HepG2 (cell line): ENCODE measurements around the gene SLC23A2. TPM values are rescaled to one million over a fixed set of nuclear protein-coding genes. Genes with fewer than 3 reads are reported as not detected.

Experiments used
- ATAD3A ChIP-seq: sonication (generic); formaldehyde crosslinking; IDR thresholded peaks from 2 replicates; pipeline ENCODE4 v1.4.0; 2020; ENCODE audit warnings: missing genetic modification reagents
- ATF1 ChIP-seq: IDR thresholded peaks from 2 replicates; pipeline ENCODE4 v1.6.1; 2016; ENCODE audit warnings: mild to moderate bottlenecking, control low read depth
- CC2D1A ChIP-seq: sonication (generic); formaldehyde crosslinking; IDR thresholded peaks from 2 replicates; pipeline ENCODE4 v1.8.1; 2023; ENCODE audit warnings: mild to moderate bottlenecking, missing genetic modification reagents
- EEA1 ChIP-seq: sonication (generic); formaldehyde crosslinking; IDR thresholded peaks from 2 replicates; pipeline ENCODE4 v1.5.1; 2020; ENCODE audit warnings: mild to moderate bottlenecking, missing genetic modification reagents, borderline replicate concordance
- ELF1 ChIP-seq: sonication (generic); formaldehyde crosslinking; IDR thresholded peaks from 2 replicates; pipeline ENCODE4 v1.4.0; 2020; ENCODE audit warnings: missing genetic modification reagents
- HNRNPLL ChIP-seq: fragments of 200-400 bp; formaldehyde crosslinking; IDR thresholded peaks from 2 replicates; pipeline ENCODE4 v1.6.1; 2017; ENCODE audit warnings: mild to moderate bottlenecking, low read depth, low read length; ENCODE audit not compliant: poor library complexity, severe bottlenecking
- IRF1 ChIP-seq: sonication (generic); formaldehyde crosslinking; IDR thresholded peaks from 2 replicates; pipeline ENCODE4 v1.4.0; 2020; ENCODE audit warnings: low read depth, mild to moderate bottlenecking, missing genetic modification reagents
- KDM5A ChIP-seq: fragments of 200-600 bp; sonication (generic); IDR thresholded peaks from 2 replicates; pipeline ENCODE4 v1.7.0; 2018; ENCODE audit warnings: antibody characterized with exemption, mild to moderate bottlenecking, low read length, borderline replicate concordance
- KLF9 ChIP-seq: IDR thresholded peaks from 2 replicates; pipeline ENCODE4 v1.6.1; 2016; ENCODE audit warnings: low read depth
- MAX ChIP-seq: IDR thresholded peaks from 2 replicates; pipeline ENCODE4 v1.6.1; 2012; ENCODE audit warnings: inconsistent platforms
- NFATC3 ChIP-seq: sonication (generic); formaldehyde crosslinking; IDR thresholded peaks from 2 replicates; pipeline ENCODE4 v1.5.1; 2020; ENCODE audit warnings: mild to moderate bottlenecking, missing genetic modification reagents
- NFIB ChIP-seq: sonication (generic); formaldehyde crosslinking; IDR thresholded peaks from 2 replicates; pipeline ENCODE4 v1.9.0; 2021; ENCODE audit warnings: missing genetic modification reagents, mild to moderate bottlenecking, borderline replicate concordance
- NFIC ChIP-seq: IDR thresholded peaks from 2 replicates; pipeline ENCODE4 v1.6.1; 2012; ENCODE audit warnings: mild to moderate bottlenecking, low read length, inconsistent platforms
- NPAS2 ChIP-seq: sonication (generic); formaldehyde crosslinking; IDR thresholded peaks from 2 replicates; pipeline ENCODE4 v1.8.0; 2022; ENCODE audit warnings: mild to moderate bottlenecking, missing genetic modification reagents, borderline replicate concordance
- POGK ChIP-seq: sonication (generic); formaldehyde crosslinking; conservative IDR thresholded peaks from 2 replicates; pipeline ENCODE4 v1.8.0; 2022; ENCODE audit warnings: mild to moderate bottlenecking, moderate library complexity, missing genetic modification reagents
- POLR2G ChIP-seq: fragments of 200-400 bp; formaldehyde crosslinking; IDR thresholded peaks from 2 replicates; pipeline ENCODE4 v1.6.1; 2018; ENCODE audit warnings: mild to moderate bottlenecking, low read depth, low read length, moderate library complexity
- PTBP1 ChIP-seq: fragments of 200-400 bp; formaldehyde crosslinking; IDR thresholded peaks from 2 replicates; pipeline ENCODE4 v1.6.1; 2018; ENCODE audit warnings: low read length, low read depth; ENCODE audit not compliant: poor library complexity, severe bottlenecking
- RXRB ChIP-seq: IDR thresholded peaks from 2 replicates; pipeline ENCODE4 v1.6.1; 2016; ENCODE audit warnings: borderline replicate concordance, missing genetic modification reagents, missing compliant biosample characterization
- SCMH1 ChIP-seq: sonication (generic); formaldehyde crosslinking; IDR thresholded peaks from 2 replicates; pipeline ENCODE4 v1.9.0; 2021; ENCODE audit warnings: missing genetic modification reagents, mild to moderate bottlenecking, borderline replicate concordance
- SIN3B ChIP-seq: fragments of 150-350 bp; IDR thresholded peaks from 2 replicates; pipeline ENCODE4 v1.6.1; 2014; ENCODE audit warnings: low read length
- SP4 ChIP-seq: sonication (generic); formaldehyde crosslinking; IDR thresholded peaks from 2 replicates; pipeline ENCODE4 v1.8.1; 2023; ENCODE audit warnings: mild to moderate bottlenecking, missing genetic modification reagents
- ZBTB38 ChIP-seq: sonication (generic); formaldehyde crosslinking; IDR thresholded peaks from 2 replicates; pipeline ENCODE4 v1.5.1; 2020; ENCODE audit warnings: mild to moderate bottlenecking, missing genetic modification reagents
- ZMYM3 ChIP-seq: sonication (generic); formaldehyde crosslinking; IDR thresholded peaks from 2 replicates; pipeline ENCODE4 v1.5.1; 2020; ENCODE audit warnings: mild to moderate bottlenecking, missing genetic modification reagents
- ZNF121 ChIP-seq: sonication (generic); formaldehyde crosslinking; IDR thresholded peaks from 2 replicates; pipeline ENCODE4 v1.5.0; 2020; ENCODE audit warnings: mild to moderate bottlenecking, missing genetic modification reagents
- ZNF136 ChIP-seq: sonication (generic); formaldehyde crosslinking; IDR thresholded peaks from 2 replicates; pipeline ENCODE4 v1.8.1; 2022; ENCODE audit warnings: low read depth, mild to moderate bottlenecking, moderate library complexity, missing genetic modification reagents
- ZNF207 ChIP-seq: fragments of 450-650 bp; IDR thresholded peaks from 2 replicates; pipeline ENCODE4 v1.6.1; 2016; ENCODE audit warnings: antibody characterized with exemption, borderline replicate concordance
- ZNF251 ChIP-seq: sonication (generic); formaldehyde crosslinking; IDR thresholded peaks from 2 replicates; pipeline ENCODE4 v1.9.0; 2021; ENCODE audit warnings: mild to moderate bottlenecking, missing genetic modification reagents
- ZNF556 ChIP-seq: sonication (generic); formaldehyde crosslinking; IDR thresholded peaks from 2 replicates; pipeline ENCODE4 v1.4.0; 2020; ENCODE audit warnings: mild to moderate bottlenecking, missing genetic modification reagents, borderline replicate concordance
- polyA plus RNA-seq, 8 experiments: library from polyadenylated mRNA; depleted of rRNA in 3 of 8; stranded (reverse) in 7 of 8; unstranded in 1 of 8; fragments of >200 nt; fragmentation: Illumina TruSeq in 4 of 8; extraction: Trizol in 4 of 8; gene quantifications; 2 replicates each; pipeline versions ENCODE4 v1.2.1 to v1.2.3, GENCODE V29; 2011 to 2016; ENCODE audit warnings: low read depth in 4 of 8, missing spikeins in 1 of 8, mixed read lengths in 1 of 8; ENCODE audit not compliant: insufficient read depth in 1 of 8
- total RNA-seq, 5 experiments: library from RNA; depleted of rRNA; stranded (reverse); fragments of >200 nt; fragmentation: Illumina TruSeq; extraction: Trizol; gene quantifications; 2 replicates each; pipeline ENCODE4 v1.2.3, GENCODE V29; 2016; ENCODE audit warnings: low read depth in 1 of 5

SLC23A2 gene
- total and polyA plus RNA-seq, 2 of the 13 experiments (the other 11 are each of a cell fraction or from before 2014, with no cell fraction given) = 42.2 to 51.2 TPM

GRCh38 chr20:4936851-4937406 lies 64.4 kb downstream of the SLC23A2 start (continued):
- TF ChIP-seq ZMYM3 (peak; percentile 64), KDM5A (no peak), NPAS2 (CRISPR knock-in tag) (no peak), CC2D1A (CRISPR knock-in tag) (no peak), NFATC3 (CRISPR knock-in tag) (no peak), POLR2G (0 out of 2 replicates have a peak, but pooled peaks have one; percentile 22), ZNF251 (peak; percentile 57; the same call in 1 of the 2 replicates), ELF1 (CRISPR knock-in tag) (no peak), MAX (peak; percentile 43; the same call in 1 of the 2 replicates), ATF1 (peak; percentile 58; the same call in 1 of the 2 replicates), POGK (CRISPR knock-in tag) (no peak; the same call in 1 of the 2 replicates), ZBTB38 (CRISPR knock-in tag) (peak; percentile 73), NFIB (CRISPR knock-in tag) (no peak), RXRB (CRISPR knock-in tag) (peak; percentile 96), ZNF136 (CRISPR knock-in tag) (0 out of 2 replicates have a peak, but pooled peaks have one; percentile 37), EEA1 (CRISPR knock-in tag) (0 out of 2 replicates have a peak, but pooled peaks have one; percentile 42), NFIC (peak; percentile 68; the same call in 1 of the 2 replicates), SP4 (no peak; the same call in 1 of the 2 replicates), SIN3B (0 out of 2 replicates have a peak, but pooled peaks have one; percentile 47), ZNF207 (no peak), ATAD3A (CRISPR knock-in tag) (no peak), IRF1 (CRISPR knock-in tag) (no peak), PTBP1 (no peak), SCMH1 (CRISPR knock-in tag) (no peak), ZNF121 (CRISPR knock-in tag) (peak; percentile 65; the same call in 1 of the 2 replicates), KLF9 (CRISPR knock-in tag) (no peak), ZNF556 (peak; percentile 69; the same call in 1 of the 2 replicates), HNRNPLL (no peak)
